Nephron progenitor cell (in vitro differentiated cells): ENCODE measurements around the gene ERFL.

Source experiments
- DNase-seq: peaks from one replicate; pipeline ENCODE4 v3.0.0; 2021
- H3K27ac Mint-ChIP-seq: 2 replicates; pipeline ENCODE4 v1.8.0; 2021; ENCODE audit warnings: mild to moderate bottlenecking, moderate library complexity, mixed read lengths
- H3K27me3 Mint-ChIP-seq: 2 replicates; pipeline ENCODE4 v1.8.0; 2021; ENCODE audit warnings: mild to moderate bottlenecking, low read depth, mixed read lengths; ENCODE audit not compliant: poor library complexity
- H3K36me3 Mint-ChIP-seq: 2 replicates; pipeline ENCODE4 v1.8.0; 2021; ENCODE audit warnings: low read depth, mixed read lengths
- H3K4me1 Mint-ChIP-seq: 2 replicates; pipeline ENCODE4 v1.8.0; 2021; ENCODE audit warnings: mixed read lengths
- H3K4me3 Mint-ChIP-seq: 2 replicates; pipeline ENCODE4 v1.8.0; 2021; ENCODE audit warnings: mild to moderate bottlenecking, moderate library complexity, mixed read lengths
- H3K9me3 Mint-ChIP-seq: 2 replicates; pipeline ENCODE4 v1.8.0; 2021; ENCODE audit warnings: mild to moderate bottlenecking, moderate library complexity, mixed read lengths
- CTCF ChIP-seq: fragments of 200-600 bp; sonication (generic); IDR thresholded peaks from 2 replicates; pipeline ENCODE4 v1.5.0; 2021; ENCODE audit warnings: antibody characterized with exemption

ERFL gene

GRCh38 chr19:41872775-41873647, 55.2 kb downstream of the ERFL start:
- TF ChIP-seq CTCF = peak; percentile 66
- Mint-ChIP-seq H3K36me3 (peaks cover 26% of the 10 kb centered on the region), H3K9me3 (no peaks in the 10 kb centered on the region), H3K4me1 (peaks cover 25% of the 10 kb centered on the region), H3K27ac (peak overlapping the region; percentile 66), H3K27me3 (peaks cover 18% of the 10 kb centered on the region), H3K4me3 (no peak overlapping the region)
- DNase-seq = peak; percentile 79

GRCh38 chr19:41872384-41872774, 55.9 kb downstream of the ERFL start:
- H3K4me1 Mint-ChIP-seq = peaks cover 23% of the 10 kb centered on the region
- peak overlapping the region; percentile 66 for H3K27ac Mint-ChIP-seq
- no peaks in the 10 kb centered on the region for H3K9me3 Mint-ChIP-seq
- no peak for TF ChIP-seq CTCF
- H3K27me3 Mint-ChIP-seq = peaks cover 13% of the 10 kb centered on the region
- no peak overlapping the region for H3K4me3 Mint-ChIP-seq
- no peak for DNase-seq
- H3K36me3 Mint-ChIP-seq = peaks cover 31% of the 10 kb centered on the region

GRCh38 chr19:41871573-41872383, 56.5 kb downstream of the ERFL start:
- Mint-ChIP-seq H3K27me3 (peaks cover 10% of the 10 kb centered on the region), H3K27ac (peak overlapping the region; percentile 97), H3K4me1 (peaks cover 22% of the 10 kb centered on the region), H3K4me3 (no peak overlapping the region), H3K36me3 (peaks cover 31% of the 10 kb centered on the region), H3K9me3 (no peaks in the 10 kb centered on the region)
- no peak for DNase-seq
- no peak for TF ChIP-seq CTCF

GRCh38 chr19:41870401-41870873, 57.8 kb downstream of the ERFL start:
- no peak for DNase-seq
- H3K36me3 Mint-ChIP-seq = peaks cover 38% of the 10 kb centered on the region
- no peak overlapping the region for H3K4me3 Mint-ChIP-seq
- no peaks in the 10 kb centered on the region for H3K9me3 Mint-ChIP-seq
- TF ChIP-seq CTCF = no peak
- H3K27ac Mint-ChIP-seq = peak overlapping the region; percentile 75
- H3K4me1 Mint-ChIP-seq = peaks cover 22% of the 10 kb centered on the region
- H3K27me3 Mint-ChIP-seq = peaks cover 5% of the 10 kb centered on the region

GRCh38 chr19:41869374-41869955, 58.8 kb downstream of the ERFL start:
- Mint-ChIP-seq H3K9me3 (no peaks in the 10 kb centered on the region), H3K27ac (peak overlapping the region; percentile 85)

More at GRCh38 chr19:41869374-41869955, 58.8 kb downstream of the ERFL start:
- H3K36me3 Mint-ChIP-seq = peaks cover 45% of the 10 kb centered on the region
- no peak overlapping the region for H3K4me3 Mint-ChIP-seq
- no peak for DNase-seq
- H3K27me3 Mint-ChIP-seq = peaks cover 3% of the 10 kb centered on the region
- no peak for TF ChIP-seq CTCF
- peaks cover 26% of the 10 kb centered on the region for H3K4me1 Mint-ChIP-seq
